Measurements from ENCODE around the gene GRAP2.

DNA sequence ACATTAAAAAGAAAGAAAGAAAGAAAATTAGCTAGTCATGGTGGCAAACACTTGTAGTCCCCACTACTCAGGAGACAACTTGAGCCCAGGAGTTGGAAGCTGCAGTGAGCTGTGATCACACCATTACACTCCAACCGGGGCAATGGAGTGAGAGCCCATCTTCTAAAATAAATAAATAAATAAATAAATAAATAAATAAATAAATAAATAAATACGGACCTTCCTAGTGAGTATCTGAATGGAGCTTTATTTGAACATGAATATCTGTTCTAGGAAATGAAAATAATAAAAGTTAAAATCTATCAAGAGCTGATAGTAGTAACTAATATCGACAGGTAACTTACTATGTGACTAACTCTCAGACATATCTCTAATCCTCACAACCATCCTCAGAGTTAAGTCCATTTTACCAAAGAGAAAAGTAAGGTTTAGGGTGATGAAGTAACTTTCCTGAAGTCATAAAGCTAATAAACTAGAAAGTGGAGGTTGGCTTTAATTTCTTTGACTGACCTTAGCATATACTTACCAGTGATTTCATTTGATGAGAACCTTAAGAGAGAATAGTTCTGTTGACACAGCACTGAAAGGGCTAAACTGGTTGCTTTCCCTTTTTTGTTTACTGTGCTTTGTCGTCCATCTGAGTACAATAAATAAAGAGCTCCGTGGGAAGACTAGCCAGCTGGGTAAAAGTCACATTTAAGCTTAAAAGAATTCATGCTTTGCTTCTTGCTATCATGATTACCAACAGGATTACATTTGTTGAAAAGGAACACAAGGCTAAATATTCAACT, 29.7 kb upstream of the GRAP2 start:
- TF ChIP-seq, protein P1, sequence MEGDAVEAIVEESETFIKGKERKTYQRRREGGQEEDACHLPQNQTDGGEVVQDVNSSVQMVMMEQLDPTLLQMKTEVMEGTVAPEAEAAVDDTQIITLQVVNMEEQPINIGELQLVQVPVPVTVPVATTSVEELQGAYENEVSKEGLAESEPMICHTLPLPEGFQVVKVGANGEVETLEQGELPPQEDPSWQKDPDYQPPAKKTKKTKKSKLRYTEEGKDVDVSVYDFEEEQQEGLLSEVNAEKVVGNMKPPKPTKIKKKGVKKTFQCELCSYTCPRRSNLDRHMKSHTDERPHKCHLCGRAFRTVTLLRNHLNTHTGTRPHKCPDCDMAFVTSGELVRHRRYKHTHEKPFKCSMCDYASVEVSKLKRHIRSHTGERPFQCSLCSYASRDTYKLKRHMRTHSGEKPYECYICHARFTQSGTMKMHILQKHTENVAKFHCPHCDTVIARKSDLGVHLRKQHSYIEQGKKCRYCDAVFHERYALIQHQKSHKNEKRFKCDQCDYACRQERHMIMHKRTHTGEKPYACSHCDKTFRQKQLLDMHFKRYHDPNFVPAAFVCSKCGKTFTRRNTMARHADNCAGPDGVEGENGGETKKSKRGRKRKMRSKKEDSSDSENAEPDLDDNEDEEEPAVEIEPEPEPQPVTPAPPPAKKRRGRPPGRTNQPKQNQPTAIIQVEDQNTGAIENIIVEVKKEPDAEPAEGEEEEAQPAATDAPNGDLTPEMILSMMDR (IDR thresholded peaks at IDR 0.05; ENCODE audit: insufficient read depth, low read length) = no peak
- TF ChIP-seq POLR2AphosphoS5 (IDR thresholded peaks at IDR 0.05; ENCODE audit: low read depth) (no peak), REST (IDR thresholded peaks at IDR 0.05; ENCODE audit: insufficient replicate concordance, low read depth) (no peak)
